H1 (cell line): Measurements from ENCODE around the gene GLS2.

Source experiments
- CBX5 ChIP-seq: fragments of 300-800, 300-1000 bp; sonication (generic); IDR thresholded peaks from 2 replicates; pipeline ENCODE4 v1.7.1; 2016; ENCODE audit warnings: antibody characterized with exemption, low read length, low read depth
- CREB1 ChIP-seq: IDR thresholded peaks from 2 replicates; pipeline ENCODE4 v1.6.1; 2012; ENCODE audit warnings: inconsistent platforms
- CTCF ChIP-seq, 3 experiments: IDR thresholded peaks; 1 replicate in 2 of 3; 2 replicates in 1 of 3; pipeline versions ENCODE4 v1.5.1 to v1.6.1; 2011; ENCODE audit warnings: low read length in 3 of 3, mild to moderate bottlenecking in 3 of 3, inconsistent platforms in 2 of 3, low read depth in 1 of 3, moderate library complexity in 1 of 3; ENCODE audit not compliant: insufficient read depth in 1 of 3; ENCODE audit errors: control extremely low read depth in 1 of 3
- EGR1 ChIP-seq: IDR thresholded peaks from 2 replicates; pipeline ENCODE4 v1.6.1; 2011; ENCODE audit warnings: low read depth, low read length, borderline replicate concordance
- EZH2 ChIP-seq: fragments of 200-600 bp; sonication (generic); IDR thresholded peaks from 2 replicates; pipeline ENCODE4 v1.7.1; 2012; ENCODE audit warnings: low read depth, mild to moderate bottlenecking, moderate library complexity, low read length, inconsistent platforms; ENCODE audit not compliant: severe bottlenecking
- POLR2A ChIP-seq, 2 experiments: IDR thresholded peaks; 1 replicate in 1 of 2; 2 replicates in 1 of 2; pipeline ENCODE4 v1.6.1; 2011; ENCODE audit warnings: low read depth in 2 of 2, low read length in 2 of 2, mild to moderate bottlenecking in 2 of 2; ENCODE audit errors: control extremely low read depth in 1 of 2
- USF2 ChIP-seq: IDR thresholded peaks from 2 replicates; pipeline ENCODE4 v1.6.1; 2011; ENCODE audit warnings: low read length, improper control_type of control experiment

GRCh38 chr12:56530390-56531055, 42.6 kb upstream of the GLS2 start:
- no peak for TF ChIP-seq CREB1
- no peak for TF ChIP-seq CTCF (IDR thresholded peaks at IDR 0.05; ENCODE audit: control extremely low read depth in 1 of 3, insufficient read depth in 1 of 3, low read depth in 1 of 3, low read length in 3 of 3)
- no peak for TF ChIP-seq EZH2
- TF ChIP-seq CBX5, result no peak
- TF ChIP-seq POLR2A (IDR thresholded peaks at IDR 0.05; ENCODE audit: control extremely low read depth in 1 of 2, low read depth in 2 of 2, low read length in 2 of 2), result no peak
- TF ChIP-seq EGR1, result no peak
- no peak for TF ChIP-seq USF2
